ENCODE data around the gene PCSK5.
"Not testable (repeated sequence)": the region's sequence is repeated elsewhere in the genome, so short reads cannot be mapped to it uniquely, and the experiment has no call there.

PCSK5 gene

DNA sequence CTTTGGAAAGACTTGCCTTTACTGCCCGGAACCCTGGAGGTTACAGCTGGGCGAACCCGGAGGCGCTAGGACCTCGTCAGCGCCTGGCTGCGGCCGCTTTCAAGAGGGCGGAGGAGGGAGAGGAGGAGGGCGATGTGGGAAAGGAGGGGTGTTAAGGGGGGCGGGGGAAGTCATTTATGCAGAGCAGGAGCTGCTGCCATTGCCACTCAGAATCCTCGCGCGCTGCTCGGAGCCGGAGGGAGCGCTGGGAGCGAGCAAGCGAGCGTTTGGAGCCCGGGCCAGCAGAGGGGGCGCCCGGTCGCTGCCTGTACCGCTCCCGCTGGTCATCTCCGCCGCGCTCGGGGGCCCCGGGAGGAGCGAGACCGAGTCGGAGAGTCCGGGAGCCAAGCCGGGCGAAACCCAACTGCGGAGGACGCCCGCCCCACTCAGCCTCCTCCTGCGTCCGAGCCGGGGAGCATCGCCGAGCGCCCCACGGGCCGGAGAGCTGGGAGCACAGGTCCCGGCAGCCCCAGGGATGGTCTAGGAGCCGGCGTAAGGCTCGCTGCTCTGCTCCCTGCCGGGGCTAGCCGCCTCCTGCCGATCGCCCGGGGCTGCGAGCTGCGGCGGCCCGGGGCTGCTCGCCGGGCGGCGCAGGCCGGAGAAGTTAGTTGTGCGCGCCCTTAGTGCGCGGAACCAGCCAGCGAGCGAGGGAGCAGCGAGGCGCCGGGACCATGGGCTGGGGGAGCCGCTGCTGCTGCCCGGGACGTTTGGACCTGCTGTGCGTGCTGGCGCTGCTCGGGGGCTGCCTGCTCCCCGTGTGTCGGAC, at the start of gene PCSK5:
PCSK5 (plus strand) TSS at position 202 of the 805 bp plus-strand sequence; CDS start at position 711, 509 bp downstream.
- DNase-seq (ENCODE audit: low read depth), result peak; percentile 75

DNA sequence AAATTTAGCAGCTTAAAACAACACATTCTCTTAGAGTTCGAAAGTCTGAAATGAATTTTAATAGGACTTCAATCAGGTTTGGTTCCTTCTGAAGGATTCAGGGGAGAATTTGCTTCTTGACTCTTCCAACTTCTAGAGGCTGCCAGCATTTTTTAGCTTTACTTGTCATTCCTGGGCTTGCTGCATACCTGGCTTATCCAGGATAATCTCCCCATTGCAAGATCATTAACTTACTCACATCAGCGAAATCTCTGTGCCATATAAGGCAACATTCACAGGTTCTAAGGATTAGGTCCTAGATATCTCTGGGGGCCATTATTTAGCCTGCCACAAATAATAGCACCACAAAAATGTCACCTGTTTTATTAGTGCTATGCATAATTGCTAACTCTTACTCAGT, 46.2 kb upstream of the PCSK5 start:
- DNase-seq (ENCODE audit: low read depth), result no peak

DNA sequence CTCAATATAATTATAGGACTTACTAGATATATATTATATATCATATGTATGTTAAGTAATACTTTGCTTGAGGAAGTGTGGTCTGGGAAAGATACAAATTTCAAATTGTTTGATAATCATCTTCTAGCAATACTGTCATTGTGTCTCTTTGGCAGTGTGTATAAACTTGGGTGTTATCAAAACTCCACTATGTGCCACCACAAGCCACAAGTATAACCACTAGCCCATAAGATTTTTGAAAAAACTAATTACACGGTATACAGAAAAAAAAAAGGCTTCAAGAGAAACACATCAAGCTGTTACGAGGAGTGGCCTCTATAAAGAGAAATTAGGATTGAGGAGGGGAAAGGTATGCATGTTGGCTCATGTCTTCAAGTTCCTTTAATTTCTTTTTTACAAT, 44.7 kb upstream of the PCSK5 start:
- no peak for DNase-seq (ENCODE audit: low read depth)

DNA sequence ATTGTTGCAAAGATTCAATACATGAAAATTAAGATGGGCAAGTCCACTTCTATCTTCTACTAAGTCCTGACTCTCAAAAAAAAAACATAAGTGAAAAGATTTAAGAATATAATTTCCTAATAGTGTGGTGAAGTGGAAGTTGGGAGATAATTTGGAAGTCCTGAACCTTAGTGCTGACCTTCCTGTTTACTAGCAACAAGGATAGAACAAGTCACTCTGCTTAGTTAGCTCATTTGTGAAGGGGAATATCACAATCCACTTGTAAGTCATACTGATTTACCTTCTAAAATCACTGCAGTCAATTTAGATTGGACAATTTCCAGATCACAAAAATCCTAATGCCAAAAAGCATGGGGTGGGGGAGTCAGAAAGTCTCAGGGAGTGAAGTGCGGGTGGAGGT, 43.4 kb upstream of the PCSK5 start:
- DNase-seq (ENCODE audit: low read depth), result no peak

DNA sequence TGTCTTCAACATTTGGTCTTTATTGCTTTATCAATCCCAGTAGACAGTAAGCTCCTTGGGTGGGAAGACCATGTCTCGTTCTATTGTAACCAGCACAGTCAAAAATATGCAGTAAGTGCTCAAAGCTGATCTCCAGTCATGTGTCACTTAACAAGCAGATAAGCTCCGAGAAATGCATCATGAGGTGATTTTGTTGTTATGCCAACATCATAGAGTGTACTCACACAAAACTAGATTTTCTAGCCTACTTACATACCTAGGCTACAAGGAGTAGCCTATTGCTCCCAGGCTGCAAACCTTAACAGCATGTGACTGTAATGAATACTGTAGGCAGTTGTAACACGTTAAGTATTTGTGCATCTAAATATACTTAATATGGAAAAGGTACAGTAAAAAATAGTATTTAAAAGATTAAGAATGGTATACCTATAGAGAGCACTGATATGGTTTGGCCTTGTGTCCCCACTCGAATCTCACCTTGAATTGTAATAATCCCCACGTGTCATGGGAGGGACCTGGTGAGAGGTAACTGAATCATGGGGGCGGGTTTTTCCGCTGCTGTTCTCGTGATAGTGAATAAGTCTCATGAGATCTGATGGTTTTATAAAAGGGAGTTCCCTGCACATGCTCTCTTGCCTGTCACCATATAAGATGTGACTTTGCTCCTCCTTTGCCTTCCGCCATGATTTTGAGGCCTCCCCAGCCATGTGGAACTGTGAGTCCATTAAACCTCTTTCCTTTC, 39.8 kb upstream of the PCSK5 start:
- DNase-seq (ENCODE audit: low read depth), result no peak

DNA sequence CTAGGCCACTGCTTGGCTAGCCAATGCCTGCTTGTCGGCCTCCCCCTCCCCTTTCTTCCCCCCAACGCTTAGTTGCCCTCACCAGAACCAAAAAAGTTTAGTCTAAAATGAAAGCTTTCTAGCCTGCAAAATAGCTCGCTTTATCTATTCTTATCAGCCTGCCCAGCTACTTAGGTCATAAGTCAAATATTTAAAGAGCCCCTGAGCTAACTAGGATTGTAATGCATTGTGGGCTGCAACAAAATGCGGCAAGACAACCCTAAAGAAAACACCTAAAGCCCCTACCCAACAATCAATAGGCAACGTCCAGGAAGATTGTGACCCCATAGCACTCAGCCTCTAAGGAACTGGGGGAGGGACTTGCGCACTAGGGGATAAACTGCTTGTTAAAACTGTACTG, 38.6 kb upstream of the PCSK5 start:
- no peak for DNase-seq (ENCODE audit: low read depth)

DNA sequence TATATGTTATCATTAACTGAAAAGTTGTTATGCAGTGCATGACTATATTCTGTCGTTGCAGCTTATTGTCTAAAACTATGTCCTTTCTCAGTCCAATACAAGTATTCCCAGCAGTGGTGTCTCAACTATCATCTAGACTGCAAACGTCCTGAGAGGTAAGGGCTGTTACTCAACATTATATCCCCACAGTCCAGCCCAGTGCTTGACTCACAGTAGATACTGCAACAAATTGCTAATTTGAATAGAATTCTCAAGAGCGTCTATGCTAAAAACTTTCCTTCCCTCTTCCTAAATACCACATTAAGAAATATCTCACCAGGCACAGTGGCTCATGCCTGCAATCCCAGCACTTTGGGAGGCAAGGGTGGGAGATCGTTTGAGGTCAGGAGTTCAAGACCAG, 37.7 kb upstream of the PCSK5 start:
- no peak for DNase-seq (ENCODE audit: low read depth)

DNA sequence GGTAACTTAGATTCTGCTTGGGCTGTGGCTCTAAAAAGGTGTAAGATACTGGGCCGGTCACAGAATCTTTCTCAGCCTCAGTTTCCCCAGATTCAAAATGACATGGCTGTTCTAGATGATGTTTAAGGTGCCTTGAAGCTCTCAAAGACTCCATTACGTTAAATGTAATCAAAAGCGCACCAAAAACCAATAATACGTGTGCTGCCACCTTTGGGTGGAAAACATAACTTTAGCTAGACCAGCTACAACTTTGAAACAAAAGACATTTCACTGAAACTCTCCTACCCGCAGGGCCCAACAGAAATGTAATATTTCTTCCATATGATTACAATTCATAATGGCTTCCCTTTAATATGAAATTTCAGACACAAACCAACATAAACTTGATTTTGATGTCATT, 35.0 kb upstream of the PCSK5 start:
- no peak for DNase-seq (ENCODE audit: low read depth)

DNA sequence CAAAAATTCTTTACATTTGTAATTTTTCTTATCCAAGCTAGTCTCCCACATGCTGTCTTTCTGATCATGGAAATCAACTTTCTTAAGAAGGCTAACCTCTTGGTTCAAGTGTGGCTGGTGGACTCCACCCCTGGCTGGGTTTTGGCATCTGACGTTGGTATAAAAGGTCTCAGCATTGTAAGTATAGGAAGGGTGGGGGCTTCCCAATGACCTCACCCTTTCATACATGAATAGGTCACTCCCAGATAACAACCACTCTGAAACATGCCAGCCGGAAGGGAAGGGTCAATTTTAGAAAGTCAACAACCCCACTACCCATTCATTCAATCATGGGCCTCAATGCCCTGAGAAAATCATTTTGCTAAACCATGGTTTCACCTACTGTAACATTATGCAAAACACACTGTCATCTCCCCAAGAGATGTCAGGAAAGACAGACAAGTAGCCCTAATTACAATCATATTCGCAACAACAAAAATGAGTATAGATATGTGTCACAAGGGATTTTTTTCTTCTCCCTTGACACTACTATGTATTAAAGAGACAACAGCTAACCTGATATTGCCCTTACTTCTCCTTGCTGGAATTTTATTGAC, 31.9 kb upstream of the PCSK5 start:
- no peak for DNase-seq (ENCODE audit: low read depth)

DNA sequence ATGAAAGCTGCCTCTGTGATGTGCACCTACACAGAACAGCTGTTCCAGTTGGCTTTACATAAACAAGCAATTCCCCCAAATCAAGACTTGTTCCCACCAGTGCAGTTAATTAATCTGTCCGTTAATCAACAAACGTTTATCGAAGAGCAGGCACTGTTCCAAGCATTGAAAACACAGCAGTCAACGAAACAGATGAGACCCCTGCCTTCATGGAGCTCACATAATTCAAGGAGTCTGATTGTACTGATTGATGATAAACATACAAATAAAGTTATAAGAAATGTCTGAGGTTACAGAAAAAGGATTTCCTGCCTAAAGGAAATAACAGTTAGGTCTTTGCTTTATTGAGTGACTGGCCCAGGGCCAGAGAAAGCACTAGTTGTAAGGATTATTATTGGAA, 26.2 kb upstream of the PCSK5 start:
- no peak for DNase-seq (ENCODE audit: low read depth)

DNA sequence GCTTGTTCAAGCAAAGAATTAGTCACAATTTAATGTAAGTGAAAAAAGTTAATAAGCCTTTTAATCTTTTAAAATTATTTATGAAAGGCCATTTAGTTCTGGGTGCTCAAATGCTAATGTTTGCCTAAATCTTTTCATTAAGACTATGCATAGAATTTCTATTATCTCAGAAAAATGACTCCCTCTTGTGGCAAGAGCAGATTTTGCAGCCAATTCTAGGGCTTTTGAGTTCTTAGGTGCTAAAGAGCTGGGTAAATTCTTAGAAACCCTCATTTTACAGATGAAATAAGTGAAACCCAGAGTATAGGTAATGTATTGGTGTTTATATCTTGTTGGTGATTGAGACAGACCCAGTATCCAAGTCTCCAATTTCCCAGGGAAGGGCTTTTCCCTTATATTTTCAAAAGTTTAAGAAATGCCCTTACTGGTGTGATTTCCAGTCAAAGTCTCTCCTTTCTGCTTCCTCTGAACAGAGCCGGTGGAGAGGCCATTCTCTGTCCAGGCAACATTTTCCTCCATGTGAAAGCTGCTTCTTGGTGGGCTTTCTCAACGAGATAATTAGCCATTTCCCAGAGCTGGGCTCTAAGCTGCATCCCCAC, 24.1 kb upstream of the PCSK5 start:
- no peak for DNase-seq (ENCODE audit: low read depth)

DNA sequence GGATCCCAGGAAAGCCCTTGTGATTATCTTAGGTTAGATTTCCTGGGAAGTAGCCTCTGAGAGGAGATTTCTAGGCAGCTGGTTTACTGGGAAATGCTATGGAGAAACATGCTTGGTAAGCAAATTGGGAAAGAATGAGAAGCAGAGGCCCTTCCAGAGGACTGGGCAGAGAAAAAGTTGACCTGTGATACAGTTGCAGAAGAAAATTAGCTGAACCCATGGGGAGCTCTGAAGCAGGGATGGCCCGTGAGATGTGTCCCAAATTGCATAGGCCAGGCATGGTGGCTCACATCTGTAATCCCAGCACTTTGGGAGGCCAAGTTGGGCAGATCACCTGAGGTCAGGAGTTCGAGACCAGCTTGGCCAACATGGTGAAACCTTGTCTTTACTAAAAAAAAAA, 21.9 kb upstream of the PCSK5 start:
- not testable (repeated sequence) for DNase-seq (ENCODE audit: low read depth)

DNA sequence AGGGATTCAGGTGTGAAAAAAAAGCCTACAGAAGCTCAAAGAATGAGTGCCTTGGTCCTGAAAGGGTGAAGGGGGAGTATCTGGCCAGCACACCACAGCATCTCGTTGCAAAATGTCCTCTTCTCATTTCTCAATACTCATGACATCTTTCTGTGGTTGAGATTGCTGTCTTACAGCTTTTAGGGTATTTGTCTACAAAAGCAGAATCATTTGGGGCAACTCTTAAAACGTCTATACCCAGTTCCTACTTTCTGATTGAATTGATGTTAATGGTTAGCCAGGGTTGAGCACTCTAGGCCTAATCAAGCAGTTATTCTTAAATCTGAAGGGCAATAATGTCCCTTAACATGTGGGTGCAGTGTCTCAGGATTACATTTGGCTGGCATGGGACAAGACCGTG, 21.2 kb upstream of the PCSK5 start:
- DNase-seq (ENCODE audit: low read depth), result no peak

DNA sequence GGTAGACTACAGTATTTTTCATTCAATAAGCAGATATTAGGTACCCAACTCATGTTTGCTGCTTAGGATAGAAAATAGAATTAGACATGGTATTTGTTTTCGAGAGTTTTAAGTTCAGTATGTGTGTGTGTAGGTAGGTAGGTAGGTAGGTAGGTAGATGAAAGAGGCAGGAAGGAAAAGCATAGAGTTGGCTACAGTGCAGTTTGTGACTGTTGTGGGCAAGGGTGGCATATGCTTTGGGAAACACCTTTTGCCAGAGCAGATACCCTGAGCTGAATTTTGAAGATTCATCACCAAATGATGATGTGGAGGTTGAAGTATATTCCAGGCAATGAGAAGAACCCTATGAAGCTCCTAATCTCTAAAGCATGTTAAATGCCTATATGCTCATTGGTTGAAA, 20.0 kb upstream of the PCSK5 start:
- no peak for DNase-seq (ENCODE audit: low read depth)

DNA sequence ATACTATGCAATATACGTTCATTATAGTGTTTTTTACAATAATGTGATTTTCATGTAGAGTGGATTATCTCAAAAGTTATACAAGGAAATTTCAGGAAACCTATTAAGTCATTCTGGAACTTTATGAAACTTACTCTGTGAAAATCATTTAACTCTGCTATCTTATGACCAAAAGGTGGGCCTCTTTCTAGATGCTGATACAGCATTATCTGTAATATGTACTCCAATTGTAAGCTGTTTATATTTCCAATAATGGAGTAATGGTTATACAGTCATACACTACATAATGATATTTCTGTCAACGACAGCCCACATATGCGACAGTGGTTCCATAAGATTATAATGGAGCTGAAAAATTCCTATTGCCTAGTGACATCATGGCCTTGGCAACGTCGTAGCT, 18.8 kb upstream of the PCSK5 start:
- DNase-seq (ENCODE audit: low read depth), result no peak

DNA sequence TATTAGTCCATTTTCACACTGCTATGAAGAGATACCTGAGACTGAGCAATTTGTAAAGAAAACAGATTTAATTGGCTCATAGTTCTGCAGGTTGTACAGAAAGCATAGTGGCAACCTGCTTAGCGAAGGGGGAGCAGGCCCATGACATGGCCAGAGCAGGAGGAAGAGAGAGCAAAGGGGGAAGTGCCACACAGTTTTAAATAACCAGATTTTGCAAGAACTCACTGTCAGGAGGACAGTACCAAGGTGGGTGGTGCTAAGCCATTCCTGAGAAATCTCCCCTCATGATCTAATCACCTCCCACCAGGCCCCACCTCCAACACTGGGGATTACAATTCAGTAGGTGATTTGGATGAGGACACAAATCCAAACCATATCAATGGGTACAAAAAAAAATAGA, 16.8 kb upstream of the PCSK5 start:
- no peak for DNase-seq (ENCODE audit: low read depth)

DNA sequence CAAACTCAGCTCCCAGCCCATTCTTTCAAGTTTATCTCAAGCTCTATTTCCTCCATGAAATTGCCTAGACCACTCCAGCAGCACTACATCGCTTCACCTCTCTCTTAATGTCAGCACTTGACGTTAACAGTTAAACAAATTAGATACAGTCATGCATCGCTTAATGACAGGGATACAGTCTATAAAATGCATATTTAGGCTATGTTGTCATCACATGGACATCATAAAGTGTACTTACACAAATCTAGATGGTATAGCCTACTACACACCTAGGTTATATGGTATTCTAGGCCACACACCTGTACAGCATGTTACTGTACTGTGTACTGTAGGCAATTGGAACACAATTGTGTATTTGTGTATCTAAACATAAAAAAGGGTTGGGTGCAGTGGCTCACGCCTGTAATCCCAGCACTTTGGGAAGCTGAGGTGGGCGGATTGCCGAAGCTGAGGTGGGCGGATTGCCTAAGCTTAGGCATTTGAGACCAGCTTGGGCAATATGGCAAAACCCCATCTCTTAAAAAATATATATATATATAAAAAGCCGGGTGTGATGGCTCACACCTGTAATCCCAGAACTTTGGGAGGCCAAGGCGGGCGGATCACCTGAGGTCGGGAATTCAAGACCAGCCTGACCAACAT, 13.4 kb upstream of the PCSK5 start:
- DNase-seq (ENCODE audit: low read depth), result no peak

DNA sequence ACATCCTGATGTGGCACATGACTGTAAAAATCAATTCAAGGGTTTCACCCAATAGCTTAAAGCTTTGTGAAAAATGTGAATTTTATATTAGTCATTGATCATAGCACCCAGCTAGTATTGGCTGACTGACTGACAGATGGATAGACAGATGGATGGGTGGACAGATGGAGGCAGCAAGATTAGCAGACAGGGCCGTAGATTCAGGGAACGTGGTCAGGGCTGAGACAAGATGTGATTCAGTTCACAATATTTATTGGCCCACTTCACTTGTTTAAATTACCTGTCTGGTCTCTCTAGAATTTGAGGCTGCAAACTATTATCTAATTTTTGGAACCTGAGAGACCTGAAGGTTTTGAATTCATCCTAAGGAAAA, 12.0 kb upstream of the PCSK5 start:
- no peak for DNase-seq (ENCODE audit: low read depth)

DNA sequence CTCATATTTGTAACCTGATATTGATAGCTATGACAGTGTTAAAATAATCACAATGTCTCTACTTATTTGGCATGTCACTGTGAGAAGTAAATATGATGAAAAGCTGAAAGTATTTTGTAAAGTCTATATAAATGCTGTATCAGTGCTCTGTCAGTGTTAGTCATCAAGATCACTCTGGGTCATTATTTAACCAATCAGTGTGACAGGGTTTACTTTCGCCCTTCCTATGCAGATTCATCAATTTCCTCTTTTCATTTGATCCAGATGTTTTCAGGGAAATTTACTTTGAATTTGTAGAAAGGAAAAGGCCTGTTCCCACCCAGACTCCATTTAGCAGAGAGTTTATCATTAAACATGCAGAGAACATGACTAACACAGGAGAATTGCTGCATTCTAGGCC, 9.9 kb upstream of the PCSK5 start:
- DNase-seq (ENCODE audit: low read depth), result no peak

DNA sequence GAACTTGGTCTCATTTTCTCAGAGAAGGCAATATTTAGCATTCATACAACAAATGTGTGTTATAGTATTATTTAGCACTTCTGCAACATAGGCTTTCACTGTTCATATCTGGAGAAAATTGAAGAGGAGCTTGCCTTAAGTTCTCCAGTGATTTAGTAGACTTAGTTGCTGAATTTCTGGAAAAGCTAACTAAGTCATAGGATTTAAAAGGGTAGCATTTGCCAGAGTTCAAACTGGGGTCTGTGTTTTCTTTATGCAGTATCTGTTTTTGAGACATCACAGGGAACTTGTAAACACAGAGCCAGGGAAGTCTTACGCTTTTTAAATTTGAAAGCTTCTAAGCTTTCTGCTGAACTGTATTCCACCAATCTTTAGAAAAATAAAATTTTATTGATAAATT, 8.7 kb upstream of the PCSK5 start:
- no peak for DNase-seq (ENCODE audit: low read depth)

DNA sequence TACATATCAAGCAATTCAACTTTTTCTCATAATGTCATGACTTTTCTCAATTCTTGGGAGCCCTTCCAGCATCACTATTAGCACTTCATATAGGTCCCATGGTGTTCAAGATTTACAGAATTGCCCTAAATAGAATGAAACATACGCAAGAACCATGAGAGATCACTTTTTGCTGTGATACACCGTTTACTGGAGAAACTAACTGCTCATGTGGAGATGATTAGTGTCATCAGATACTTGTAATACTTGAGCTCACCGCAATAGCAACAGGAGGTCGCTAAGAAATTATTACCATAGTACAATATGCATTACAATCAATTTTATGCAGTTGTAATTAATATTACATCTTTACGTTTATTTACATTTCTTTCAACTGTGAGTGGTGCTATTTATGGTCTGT, 4.8 kb upstream of the PCSK5 start:
- no peak for DNase-seq (ENCODE audit: low read depth)

DNA sequence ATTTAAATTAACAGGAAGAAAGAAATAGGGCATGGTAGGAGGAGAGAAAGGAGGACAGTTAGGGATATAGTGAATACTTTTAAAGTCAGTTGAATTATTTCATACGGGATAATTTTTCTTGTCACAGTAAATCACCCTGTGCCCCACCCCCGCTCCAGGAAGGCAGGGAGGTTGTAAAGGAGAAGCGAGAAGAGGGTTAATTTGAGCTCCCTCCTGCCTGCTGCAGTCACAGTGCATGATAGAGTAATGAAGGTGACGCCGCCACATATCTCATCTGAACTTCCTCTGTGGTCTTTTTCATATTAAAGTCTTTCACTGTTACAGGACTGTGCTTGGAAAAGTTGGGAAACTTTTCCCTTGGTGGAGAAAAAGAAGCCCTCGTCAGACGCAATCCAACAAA, 896 bp upstream of the PCSK5 start:
- no peak for DNase-seq (ENCODE audit: low read depth)
